ENCODE results near the gene PNPLA8.
"Not testable (repeated sequence)": the region's sequence is repeated elsewhere in the genome, so short reads cannot be mapped to it uniquely, and the experiment has no call there.

Gene PNPLA8

GRCh38 chr7:108479118-108479517 lies 46.8 kb downstream of the PNPLA8 start:
- DNase-seq (ENCODE audit: low read depth) = no peak
- H3K4me3 ChIP-seq (ENCODE audit: low read depth, low read length) = no peak overlapping the region
- TF ChIP-seq, protein P1, sequence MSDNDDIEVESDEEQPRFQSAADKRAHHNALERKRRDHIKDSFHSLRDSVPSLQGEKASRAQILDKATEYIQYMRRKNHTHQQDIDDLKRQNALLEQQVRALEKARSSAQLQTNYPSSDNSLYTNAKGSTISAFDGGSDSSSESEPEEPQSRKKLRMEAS (IDR thresholded peaks at IDR 0.05; ENCODE audit: low read depth, low read length) = no peak
- TF ChIP-seq POLR2A (IDR thresholded peaks at IDR 0.05; ENCODE audit: extremely low read depth, insufficient read length) (no peak), CTCF (IDR thresholded peaks at IDR 0.05; ENCODE audit: low read depth, low read length) (no peak), MYC (IDR thresholded peaks at IDR 0.05; ENCODE audit: low read depth, low read length) (no peak)

GRCh38 chr7:108468246-108468645 lies 57.7 kb downstream of the PNPLA8 start:
- H3K4me3 ChIP-seq (ENCODE audit: low read depth, low read length) = no peak overlapping the region
- TF ChIP-seq, protein P1 (IDR thresholded peaks at IDR 0.05; ENCODE audit: low read depth, low read length) = no peak
- TF ChIP-seq CTCF (IDR thresholded peaks at IDR 0.05; ENCODE audit: low read depth, low read length) = no peak
- TF ChIP-seq MYC (IDR thresholded peaks at IDR 0.05; ENCODE audit: low read depth, low read length) = no peak
- TF ChIP-seq POLR2A (IDR thresholded peaks at IDR 0.05; ENCODE audit: extremely low read depth, insufficient read length) = no peak
- DNase-seq (ENCODE audit: low read depth) = no peak

GRCh38 chr7:108467391-108467790 lies 58.5 kb downstream of the PNPLA8 start:
- DNase-seq (ENCODE audit: low read depth) = no peak
- H3K4me3 ChIP-seq (ENCODE audit: low read depth, low read length) = no peak overlapping the region
- TF ChIP-seq CTCF (IDR thresholded peaks at IDR 0.05; ENCODE audit: low read depth, low read length) (no peak), MYC (IDR thresholded peaks at IDR 0.05; ENCODE audit: low read depth, low read length) (no peak), POLR2A (IDR thresholded peaks at IDR 0.05; ENCODE audit: extremely low read depth, insufficient read length) (no peak)
- TF ChIP-seq, protein P1 (IDR thresholded peaks at IDR 0.05; ENCODE audit: low read depth, low read length) = no peak

DNA sequence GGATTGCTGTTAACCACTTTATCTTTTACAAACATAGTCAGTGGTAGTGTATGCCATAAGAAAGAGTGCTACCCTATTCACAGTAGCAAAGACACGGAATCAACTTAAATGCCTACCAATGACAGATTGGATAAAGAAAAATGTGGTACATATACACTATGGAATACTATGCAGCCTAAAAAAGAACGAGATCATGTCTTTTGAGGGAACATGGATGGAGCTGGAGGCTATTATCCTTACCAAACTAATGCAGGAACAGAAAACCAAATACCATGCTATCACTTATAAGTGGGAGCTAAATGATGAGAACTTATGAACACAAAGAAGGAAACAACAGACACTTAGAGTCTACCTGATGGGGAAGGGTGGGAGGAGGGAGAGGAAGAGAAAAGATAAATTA lies 59.6 kb downstream of the PNPLA8 start:
- H3K4me3 ChIP-seq (ENCODE audit: low read depth, low read length); DNase-seq (ENCODE audit: low read depth): not testable (repeated sequence)

DNA sequence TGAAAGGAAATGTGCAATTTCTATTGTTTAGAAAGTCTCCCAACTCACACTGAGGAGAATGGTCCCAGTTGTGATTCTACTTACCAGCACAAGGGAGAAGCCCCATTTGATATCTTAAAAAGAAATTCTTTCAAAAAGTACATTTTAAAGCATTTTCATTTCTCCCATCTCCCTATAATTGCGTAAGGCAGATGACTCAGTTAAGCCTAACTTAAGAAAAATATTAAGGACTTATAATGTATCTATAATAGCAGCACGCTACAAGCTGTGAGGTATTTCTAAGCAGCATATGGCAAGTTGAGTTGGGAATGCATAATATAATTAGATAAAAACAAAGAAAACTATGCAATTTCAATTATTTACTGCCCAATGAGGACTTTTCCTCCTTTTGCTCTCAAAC lies 61.2 kb downstream of the PNPLA8 start:
- TF ChIP-seq MYC (IDR thresholded peaks at IDR 0.05; ENCODE audit: low read depth, low read length) (no peak), POLR2A (IDR thresholded peaks at IDR 0.05; ENCODE audit: extremely low read depth, insufficient read length) (no peak), CTCF (IDR thresholded peaks at IDR 0.05; ENCODE audit: low read depth, low read length) (no peak)
- TF ChIP-seq, protein P1 (IDR thresholded peaks at IDR 0.05; ENCODE audit: low read depth, low read length) = no peak
- no peak overlapping the region for H3K4me3 ChIP-seq (ENCODE audit: low read depth, low read length)
- no peak for DNase-seq (ENCODE audit: low read depth)

- TF ChIP-seq, protein P1 (IDR thresholded peaks at IDR 0.05; ENCODE audit: low read depth, low read length) = no peak
- TF ChIP-seq CTCF (IDR thresholded peaks at IDR 0.05; ENCODE audit: low read depth, low read length) = no peak
- no peak for TF ChIP-seq POLR2A (IDR thresholded peaks at IDR 0.05; ENCODE audit: extremely low read depth, insufficient read length)
- TF ChIP-seq MYC (IDR thresholded peaks at IDR 0.05; ENCODE audit: low read depth, low read length) = no peak
- H3K4me3 ChIP-seq (ENCODE audit: low read depth, low read length) = no peak overlapping the region
- no peak for DNase-seq (ENCODE audit: low read depth)
Observed at GRCh38 chr7:108463613-108464012, 62.3 kb downstream of the PNPLA8 start.
